Measurements from ENCODE around the gene MTHFD1L.

GRCh38 chr6:151101816-151102694, 236.6 kb downstream of the MTHFD1L start:
- no peak for TF ChIP-seq CTCF (IDR thresholded peaks at IDR 0.05; ENCODE audit: low read depth, low read length, poor library complexity, severe bottlenecking)
- no peak for TF ChIP-seq EZH2phosphoT487 (IDR thresholded peaks at IDR 0.05; ENCODE audit: borderline replicate concordance, low read length)

Data from DOHH2 (cell line).